BJ (cell line): ENCODE results near the gene NKAIN2. TPM values are rescaled to one million over a fixed set of nuclear protein-coding genes. Genes with fewer than 3 reads are reported as not detected.

ENCODE experiments used
- CTCF ChIA-PET: fragments of 350-600 bp; formaldehyde crosslinking; extraction: SDS; loops from one replicate; lab custom pipeline; 2021; ENCODE audit warnings: antibody characterized with exemption, inconsistent platforms; lab: Yijun Ruan, JAX
- POLR2A ChIA-PET: fragments of 300-600 bp; sonication (Branson Sonifier 250); formaldehyde crosslinking; extraction: SDS; loops from one replicate; lab custom pipeline; 2021; ENCODE audit warnings: antibody characterized with exemption; lab: Charles Lee
- DNase-seq: peaks from one replicate; pipeline ENCODE4 v3.0.0-alpha.2; 2011; ENCODE audit warnings: low read depth
- H3K27me3 ChIP-seq: 2 replicates; pipeline ENCODE4 v1.6.0; 2011; ENCODE audit warnings: low read length; ENCODE audit not compliant: control insufficient read depth, insufficient read depth
- H3K36me3 ChIP-seq: 2 replicates; pipeline ENCODE4 v1.5.1; 2011; ENCODE audit warnings: low read length; ENCODE audit not compliant: control insufficient read depth, insufficient read depth
- H3K4me3 ChIP-seq: 2 replicates; pipeline ENCODE4 v1.5.1; 2011; ENCODE audit warnings: low read depth, mild to moderate bottlenecking, control low read depth, low read length
- polyA plus RNA-seq: library from polyadenylated mRNA; depleted of rRNA; stranded (reverse); fragments of >200 nt; gene quantifications from 2 replicates; pipeline ENCODE4 v1.2.3, GENCODE V29; 2011
- TF ChIP-seq, protein P1 (sequence below): IDR thresholded peaks from 2 replicates; pipeline ENCODE4 v1.5.1; 2011; ENCODE audit warnings: low read depth, mild to moderate bottlenecking, control low read depth, inconsistent platforms, low read length, moderate library complexity; ENCODE audit not compliant: insufficient read depth

The NKAIN2 gene
- polyA plus RNA-seq, 1 experiment: not detected

- Histone ChIP-seq H3K4me3 (no peak overlapping the region), H3K27me3 (no peaks in the 10 kb centered on the region), H3K36me3 (no peaks in the 10 kb centered on the region)
- DNase-seq: no peak
- ChIA-PET POLR2A (no interaction called here), CTCF (no interaction called here)
- TF ChIP-seq, protein P1, sequence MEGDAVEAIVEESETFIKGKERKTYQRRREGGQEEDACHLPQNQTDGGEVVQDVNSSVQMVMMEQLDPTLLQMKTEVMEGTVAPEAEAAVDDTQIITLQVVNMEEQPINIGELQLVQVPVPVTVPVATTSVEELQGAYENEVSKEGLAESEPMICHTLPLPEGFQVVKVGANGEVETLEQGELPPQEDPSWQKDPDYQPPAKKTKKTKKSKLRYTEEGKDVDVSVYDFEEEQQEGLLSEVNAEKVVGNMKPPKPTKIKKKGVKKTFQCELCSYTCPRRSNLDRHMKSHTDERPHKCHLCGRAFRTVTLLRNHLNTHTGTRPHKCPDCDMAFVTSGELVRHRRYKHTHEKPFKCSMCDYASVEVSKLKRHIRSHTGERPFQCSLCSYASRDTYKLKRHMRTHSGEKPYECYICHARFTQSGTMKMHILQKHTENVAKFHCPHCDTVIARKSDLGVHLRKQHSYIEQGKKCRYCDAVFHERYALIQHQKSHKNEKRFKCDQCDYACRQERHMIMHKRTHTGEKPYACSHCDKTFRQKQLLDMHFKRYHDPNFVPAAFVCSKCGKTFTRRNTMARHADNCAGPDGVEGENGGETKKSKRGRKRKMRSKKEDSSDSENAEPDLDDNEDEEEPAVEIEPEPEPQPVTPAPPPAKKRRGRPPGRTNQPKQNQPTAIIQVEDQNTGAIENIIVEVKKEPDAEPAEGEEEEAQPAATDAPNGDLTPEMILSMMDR: no peak
Observed at GRCh38 chr6:124054034-124054433, 250.4 kb downstream of the NKAIN2 start.

DNA sequence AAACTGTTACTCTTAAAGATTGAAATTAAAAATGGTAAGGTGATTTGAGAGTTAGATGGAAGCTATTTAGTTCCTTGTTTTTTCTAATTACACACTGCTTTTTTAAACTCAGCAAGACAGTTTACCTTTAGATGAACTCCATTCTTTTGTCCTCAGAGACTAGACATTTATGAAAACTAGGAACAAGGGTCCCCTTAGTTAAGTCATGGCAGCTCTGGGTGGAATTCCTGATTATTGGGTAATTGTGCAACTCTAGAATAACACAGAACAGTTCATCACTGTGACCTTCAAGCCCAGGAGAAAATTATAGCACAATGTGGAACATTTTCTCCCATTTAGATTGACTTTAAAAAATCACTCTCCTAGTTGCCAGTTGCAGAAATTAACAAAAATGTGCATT is 251.7 kb downstream of the NKAIN2 start:
- no peak for DNase-seq
- Histone ChIP-seq H3K4me3 (no peak overlapping the region), H3K27me3 (no peaks in the 10 kb centered on the region), H3K36me3 (no peaks in the 10 kb centered on the region)
- ChIA-PET CTCF (no interaction called here), POLR2A (no interaction called here)
- TF ChIP-seq, protein P1: no peak

DNA sequence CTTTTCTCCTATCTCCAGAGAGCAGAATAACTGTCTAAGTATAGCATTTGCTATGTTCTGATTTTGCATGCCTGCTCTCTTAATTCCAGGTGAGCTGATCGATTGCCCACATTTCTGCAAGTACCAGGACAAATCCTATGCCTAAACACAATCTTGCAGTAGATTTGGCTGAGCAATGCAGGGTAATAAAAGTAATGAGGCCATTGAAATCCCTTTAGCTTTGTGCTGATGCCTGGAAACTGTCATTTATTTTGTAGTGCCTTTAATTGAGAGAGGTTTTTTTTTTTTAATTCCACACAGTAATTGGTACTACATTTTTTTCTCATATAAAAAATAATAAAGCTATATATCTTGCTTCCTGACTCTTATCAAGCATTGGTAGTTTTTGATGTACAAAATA is 252.3 kb downstream of the NKAIN2 start:
- no peaks in the 10 kb centered on the region for H3K36me3 ChIP-seq
- DNase-seq: no peak
- CTCF ChIA-PET: no interaction called here
- H3K27me3 ChIP-seq: no peaks in the 10 kb centered on the region
- H3K4me3 ChIP-seq: no peak overlapping the region
- TF ChIP-seq, protein P1: no peak
- POLR2A ChIA-PET: no interaction called here

GRCh38 chr6:124056407-124057334 is 253.0 kb downstream of the NKAIN2 start:
- Histone ChIP-seq H3K27me3 (no peaks in the 10 kb centered on the region), H3K4me3 (no peak overlapping the region), H3K36me3 (no peaks in the 10 kb centered on the region)
- ChIA-PET CTCF (interaction anchor here (0.7 kb wide), 1 partner anchor 254 kb away, joined by 4 read pairs; no protein-coding TSS in a partner anchor), POLR2A (no interaction called here)
- TF ChIP-seq, protein P1: no peak
- DNase-seq: no peak

DNA sequence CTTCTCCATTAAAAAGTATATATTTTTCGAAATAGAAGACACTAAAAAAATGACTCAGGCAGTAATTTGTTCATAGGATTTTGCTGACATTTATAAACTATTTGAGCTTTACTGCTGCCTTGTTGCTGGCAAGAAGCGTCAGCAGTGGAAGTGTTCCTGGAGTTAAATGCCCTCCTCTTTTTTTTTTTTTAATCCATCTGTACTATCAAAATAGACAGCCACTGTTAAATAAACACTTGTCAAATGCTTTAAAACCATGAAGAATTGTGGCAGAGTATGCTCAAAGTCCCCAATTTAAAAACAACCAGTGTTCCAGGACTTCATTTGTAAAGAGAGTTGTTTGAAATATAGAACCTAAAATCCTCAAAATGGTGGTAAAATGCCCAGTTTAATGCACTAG is 253.8 kb downstream of the NKAIN2 start:
- Histone ChIP-seq H3K4me3 (no peak overlapping the region), H3K27me3 (no peaks in the 10 kb centered on the region), H3K36me3 (no peaks in the 10 kb centered on the region)
- TF ChIP-seq, protein P1: no peak
- DNase-seq: no peak
- ChIA-PET POLR2A (no interaction called here), CTCF (interaction anchor here (0.7 kb wide), 1 partner anchor 255 kb away, joined by 4 read pairs; no protein-coding TSS in a partner anchor)
